Spleen (tissue), 7 donors: ENCODE results near the gene OR9Q1.

ENCODE experiments used
- CTCF ChIP-seq, 11 experiments: fragments of 200-600 bp in 7 of 11; fragments of 450-650 bp in 4 of 11; sonication (generic) in 4 of 11; IDR thresholded peaks in 8 of 11; conservative IDR thresholded peaks in 3 of 11; 1 replicate in 7 of 11; 2 replicates in 4 of 11; pipeline versions ENCODE4 v1.4.0 to v1.8.0; 2016 to 2021; ENCODE audit warnings: antibody characterized with exemption in 11 of 11, inconsistent platforms in 4 of 11, mild to moderate bottlenecking in 1 of 11
- POLR2A ChIP-seq, 3 donors: fragments of 450-650 bp; IDR thresholded peaks; one replicate each; pipeline ENCODE4 v1.5.1; 2017; ENCODE audit warnings: antibody characterized with exemption in 3 of 3, mild to moderate bottlenecking in 1 of 3
- POLR2AphosphoS5 ChIP-seq, 3 donors: sonication (generic); formaldehyde crosslinking; IDR thresholded peaks; one replicate each; pipeline ENCODE4 v1.5.1; 2017; ENCODE audit warnings: antibody characterized with exemption in 3 of 3
- donor health status: DM: no; HTN: no; CAD: no; lungs with moderate emphysema.
- donor health status: DM: no; HTN: no; CAD: no.
- donor health status: DM: no; HTN: no; CAD: no.

- TF ChIP-seq POLR2AphosphoS5 (IDR thresholded peaks at IDR 0.05) (no peak), POLR2A (IDR thresholded peaks at IDR 0.05) (no peak), CTCF (IDR thresholded peaks at IDR 0.05 in 8 of 11, conservative IDR thresholded peaks at IDR 0.05 in 3 of 11) (no peak)
Observed at GRCh38 chr11:58178444-58178843, 154.8 kb downstream of the OR9Q1 start.
